ENCODE results near the gene C22orf23. TPM values are rescaled to one million over a fixed set of nuclear protein-coding genes. Genes with fewer than 3 reads are reported as not detected.

C22orf23 gene
- total and polyA plus RNA-seq, 12 donors: 0.17 to 1.1 (median 0.50) TPM

GRCh38 chr22:37904572-37905533 is 48.5 kb downstream of the C22orf23 start:
- peak overlapping the region; percentile 75 to 94 (median 88) for H3K27ac ChIP-seq
- WGBS, 2 donors: 63 to 72% methylated on average over 10 of the region's 10 CpGs
- intact Hi-C loops (cut with DNase I): loop anchor here in 1 of 10 donors (10.0 kb wide), 1 partner anchor 50 kb away; the partner anchor contains the start of genes C22orf23 and POLR2F
- peak overlapping the region in 7 of 10 donors; percentile 49 to 75 (median 66) for H3K4me3 ChIP-seq
- peaks cover 0 to 3% (median 0%) of the 10 kb centered on the region in 9 donors for H3K36me3 ChIP-seq
- H3K4me1 ChIP-seq: peaks cover 5 to 43% (median 19%) of the 10 kb centered on the region in 9 donors
- peak in 6 of 8 donors; percentile 25 to 80 (median 53) for ATAC-seq
- DNase-seq: peak in 1 of 2 donors; percentile 33
- H3K27me3 ChIP-seq: no peaks in the 10 kb centered on the region
- TF ChIP-seq CTCF (IDR thresholded peaks at IDR 0.05): no peak
- H3K9me3 ChIP-seq: no peaks in the 10 kb centered on the region

GRCh38 chr22:37898441-37899181 is 54.8 kb downstream of the C22orf23 start:
- 62 to 77% methylated on average over 9 of the region's 9 CpGs for WGBS, 2 donors
- ATAC-seq (no peak), DNase-seq (no peak)
- no peaks in the 10 kb centered on the region for H3K27me3 ChIP-seq
- intact Hi-C loops (cut with DNase I): no loop called here
- H3K36me3 ChIP-seq: no peaks in the 10 kb centered on the region
- no peak overlapping the region for H3K27ac ChIP-seq
- H3K9me3 ChIP-seq: no peaks in the 10 kb centered on the region
- TF ChIP-seq CTCF (IDR thresholded peaks at IDR 0.05): no peak
- H3K4me3 ChIP-seq: no peak overlapping the region
- H3K4me1 ChIP-seq: peaks cover 0 to 37% (median 17%) of the 10 kb centered on the region in 9 donors

DNA sequence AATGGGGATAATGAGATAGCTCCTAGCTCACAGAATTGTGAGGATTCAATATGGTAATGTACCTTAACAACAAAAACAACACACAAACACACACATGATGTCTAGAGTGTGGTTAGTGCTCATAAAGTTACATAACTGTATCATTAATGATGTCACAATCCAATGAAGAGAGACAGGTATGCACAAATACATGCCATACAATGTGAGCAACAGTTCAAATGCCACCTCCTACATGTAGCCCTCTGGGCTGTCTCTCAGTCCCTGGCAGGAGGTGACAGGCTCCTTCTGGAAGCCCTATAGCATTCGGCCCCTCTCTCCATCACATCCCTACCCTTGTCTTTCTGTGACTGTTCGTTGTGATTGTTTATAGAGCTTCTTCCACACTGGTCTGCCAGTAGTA is 55.6 kb downstream of the C22orf23 start:
- intact Hi-C loops (cut with DNase I): no loop called here
- Histone ChIP-seq H3K27me3 (no peaks in the 10 kb centered on the region), H3K27ac (peak overlapping the region in 1 of 10 donors; percentile 19), H3K4me3 (no peak overlapping the region), H3K36me3 (no peaks in the 10 kb centered on the region), H3K4me1 (peaks cover 0 to 45% (median 25%) of the 10 kb centered on the region in 9 donors), H3K9me3 (no peaks in the 10 kb centered on the region)
- ATAC-seq (no peak), DNase-seq (no peak)
- TF ChIP-seq CTCF (IDR thresholded peaks at IDR 0.05): no peak
- 84 to 99% methylated on average over 2 of the region's 2 CpGs for WGBS, 2 donors

GRCh38 chr22:37896939-37897338 is 56.5 kb downstream of the C22orf23 start:
- intact Hi-C loops (cut with DNase I): no loop called here
- no peak for DNase-seq
- peaks cover 0 to 50% (median 32%) of the 10 kb centered on the region in 9 donors for H3K4me1 ChIP-seq
- no peak for TF ChIP-seq CTCF (IDR thresholded peaks at IDR 0.05)
- peak overlapping the region in 8 of 10 donors; percentile 17 to 85 (median 55) for H3K27ac ChIP-seq
- H3K4me3 ChIP-seq: no peak overlapping the region
- H3K36me3 ChIP-seq: peaks cover 0 to 3% (median 0%) of the 10 kb centered on the region in 9 donors
- H3K9me3 ChIP-seq: no peaks in the 10 kb centered on the region
- 56 to 64% methylated on average over 3 of the region's 3 CpGs for WGBS, 2 donors
- ATAC-seq: no peak
- H3K27me3 ChIP-seq: no peaks in the 10 kb centered on the region
